Ascending aorta (tissue), 2 donors: Measurements from ENCODE around the gene BCL6B. TPM values are rescaled to one million over a fixed set of nuclear protein-coding genes. Genes with fewer than 3 reads are reported as not detected.
A peak's percentile ranks its signal among the peaks of the same experiment; 100 is the strongest.

Experiments used
- DNase-seq, 2 donors: peaks; one replicate each; pipeline ENCODE4 v3.0.0-alpha.2; 2019; ENCODE audit warnings: low spot score in 2 of 2
- H3K27ac ChIP-seq, 2 donors: fragments of 200-600 bp; sonication (generic); one replicate each; pipeline ENCODE4 v1.5.1; 2016 to 2017; ENCODE audit warnings: mild to moderate bottlenecking in 1 of 2
- H3K27me3 ChIP-seq: fragments of 200-600 bp; sonication (generic); one replicate; pipeline ENCODE4 v1.5.1; 2017
- H3K36me3 ChIP-seq, 2 donors: fragments of 200-600 bp; sonication (generic); one replicate each; pipeline ENCODE4 v1.5.1; 2016
- H3K4me1 ChIP-seq, 2 donors: fragments of 200-600 bp; sonication (generic); one replicate each; pipeline ENCODE4 v1.5.1; 2016 to 2017; ENCODE audit warnings: mild to moderate bottlenecking in 1 of 2
- H3K4me3 ChIP-seq, 2 donors: fragments of 200-600 bp; sonication (generic); one replicate each; pipeline ENCODE4 v1.5.1; 2016 to 2017; ENCODE audit warnings: mild to moderate bottlenecking in 1 of 2
- H3K9me3 ChIP-seq, 2 donors: fragments of 200-600 bp; sonication (generic); one replicate each; pipeline ENCODE4 v1.5.1; 2016
- CTCF ChIP-seq, 3 experiments: fragments of 200-600 bp in 2 of 3; fragments of 450-650 bp in 1 of 3; sonication (generic) in 2 of 3; IDR thresholded peaks; one replicate each; pipeline ENCODE4 v1.5.1; 2016 to 2019; ENCODE audit warnings: antibody characterized with exemption in 3 of 3, mild to moderate bottlenecking in 1 of 3, moderate library complexity in 1 of 3
- intact Hi-C: fragments of 100-400 bp; cut with DNase I; formaldehyde crosslinking; loops from one replicate; pipeline ENCODE4 v1.15.1; 2023
- total RNA-seq: library from RNA; depleted of rRNA; stranded (reverse); fragments of >200 nt; gene quantifications from one replicate; pipeline ENCODE4 v1.1.0, GENCODE V29; 2016

The BCL6B gene
- total RNA-seq, 1 donor from 2014 or later, result 16.4 TPM

DNA sequence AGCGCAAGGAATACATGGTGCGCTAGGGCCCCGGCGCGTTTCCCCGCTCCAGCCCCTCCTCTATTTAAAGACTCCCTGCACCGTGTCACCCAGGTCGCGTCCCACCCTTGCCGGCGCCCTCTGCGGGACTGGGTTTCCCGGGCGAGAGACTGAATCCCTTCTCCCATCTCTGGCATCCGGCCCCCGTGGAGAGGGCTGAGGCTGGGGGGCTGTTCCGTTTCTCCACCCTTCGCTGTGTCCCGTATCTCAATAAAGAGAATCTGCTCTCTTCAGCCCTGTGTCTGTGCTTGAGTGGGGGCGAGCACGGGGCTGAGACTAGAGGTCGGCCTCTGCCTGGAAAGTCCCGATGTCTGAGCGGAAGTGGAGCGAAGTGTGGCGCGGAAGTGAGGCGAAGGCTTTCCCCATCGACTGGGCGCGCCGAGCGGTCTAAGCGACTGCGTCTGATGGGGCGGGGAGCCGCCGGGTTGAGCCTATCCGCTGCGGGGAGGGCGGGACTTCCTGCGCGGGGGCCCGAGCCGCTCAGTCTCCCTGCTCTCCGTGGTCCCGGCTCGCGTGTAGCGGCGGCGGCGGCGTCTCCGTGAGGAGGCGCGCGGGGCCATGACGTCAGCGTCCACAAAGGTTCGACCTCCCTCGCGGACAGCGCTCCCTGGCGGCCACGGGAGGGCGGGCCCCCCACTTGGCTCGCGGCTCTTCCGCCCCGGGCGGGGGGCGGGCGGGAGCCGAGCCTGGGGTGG is 8.4 kb upstream of the BCL6B start:
- peak overlapping the region; percentile 98 to 99 for H3K27ac ChIP-seq
- DNase-seq, result peak; percentile 94 to 99
- H3K4me1 ChIP-seq, result peaks cover 35 to 41% of the 10 kb centered on the region in 2 donors
- intact Hi-C loops, result loop anchor here (5.0 to 10.0 kb wide), 6 partner anchors 260 to 1820 kb away; partner anchors contain the start of genes C17orf100, MED31, NUP88 and PIMREG
- H3K4me3 ChIP-seq, result peak overlapping the region; percentile 95 to 99
- H3K9me3 ChIP-seq, result no peaks in the 10 kb centered on the region
- TF ChIP-seq CTCF (IDR thresholded peaks at IDR 0.05), result peak; percentile 61 to 72 (median 69)
- no peaks in the 10 kb centered on the region for H3K27me3 ChIP-seq
- H3K36me3 ChIP-seq, result peaks cover 6 to 8% of the 10 kb centered on the region in 2 donors

GRCh38 chr17:7014995-7015958 is 7.6 kb upstream of the BCL6B start:
- intact Hi-C loops, result loop anchor here (5.0 to 10.0 kb wide), 6 partner anchors 260 to 1820 kb away; partner anchors contain the start of genes C17orf100, MED31, NUP88 and PIMREG
- no peaks in the 10 kb centered on the region for H3K27me3 ChIP-seq
- H3K27ac ChIP-seq, result peak overlapping the region; percentile 98 to 99
- H3K9me3 ChIP-seq, result no peaks in the 10 kb centered on the region
- peaks cover 34 to 43% of the 10 kb centered on the region in 2 donors for H3K4me1 ChIP-seq
- no peak for TF ChIP-seq CTCF (IDR thresholded peaks at IDR 0.05)
- peak overlapping the region; percentile 95 to 99 for H3K4me3 ChIP-seq
- peaks cover 6 to 8% of the 10 kb centered on the region in 2 donors for H3K36me3 ChIP-seq
- peak in 1 of 2 donors; percentile 72 for DNase-seq

GRCh38 chr17:7016418-7016817 is 6.4 kb upstream of the BCL6B start:
- Histone ChIP-seq H3K27ac (peak overlapping the region; percentile 98 to 99), H3K9me3 (no peaks in the 10 kb centered on the region), H3K36me3 (peaks cover 6 to 8% of the 10 kb centered on the region in 2 donors), H3K4me3 (no peak overlapping the region), H3K4me1 (peaks cover 31 to 39% of the 10 kb centered on the region in 2 donors), H3K27me3 (no peaks in the 10 kb centered on the region)
- TF ChIP-seq CTCF (IDR thresholded peaks at IDR 0.05), result no peak
- intact Hi-C loops, result loop anchor here (10.0 kb wide), 5 partner anchors 262 to 1822 kb away; partner anchors contain the start of genes NUP88, PIMREG, XAF1 and ZNF594
- DNase-seq, result peak in 1 of 2 donors; percentile 54

DNA sequence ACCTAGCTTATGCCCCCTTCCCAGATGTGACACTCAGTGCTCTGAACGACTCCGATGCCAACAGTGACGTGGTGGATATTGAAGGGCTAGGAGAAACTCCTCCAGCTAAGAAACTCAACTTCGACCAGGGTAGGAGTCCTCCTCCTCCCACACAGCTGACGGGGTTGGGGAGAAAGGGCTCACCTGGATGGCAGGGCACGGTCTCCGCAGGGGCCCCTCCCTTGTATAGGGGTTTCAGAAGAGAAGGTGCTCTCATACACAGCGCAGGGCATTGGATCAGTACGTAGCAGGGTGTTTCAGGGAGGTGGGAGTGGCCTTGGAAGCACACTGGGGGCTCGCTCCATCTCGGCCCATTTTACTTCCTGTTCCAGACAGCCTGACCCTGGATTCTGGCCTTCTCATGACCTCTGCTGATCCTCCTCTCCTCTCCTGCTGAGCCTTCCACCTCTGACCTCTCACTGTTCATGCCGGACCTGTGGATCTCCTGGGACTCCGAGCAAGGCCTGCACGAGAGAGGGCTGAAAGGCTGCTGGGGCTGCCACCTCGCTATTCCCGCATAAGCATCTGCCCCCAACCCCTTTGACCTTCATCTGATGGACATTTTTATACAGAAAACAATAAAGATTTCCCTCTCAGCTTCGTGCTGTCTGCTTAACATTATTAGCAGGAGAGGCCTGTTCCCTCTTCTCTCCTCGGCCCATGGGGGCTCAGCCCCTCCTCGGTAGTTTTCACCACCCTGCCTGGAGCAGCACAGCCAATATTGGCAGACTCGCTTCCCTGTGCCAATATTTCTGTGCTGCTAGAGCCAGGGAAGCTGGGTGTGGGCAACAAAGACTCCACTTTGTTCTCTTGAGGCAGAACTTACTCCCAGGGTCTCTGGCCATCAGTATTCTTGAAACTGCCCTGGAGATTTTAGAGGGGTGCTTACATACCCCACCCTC is 5.7 kb upstream of the BCL6B start:
- Histone ChIP-seq H3K36me3 (peaks cover 6 to 8% of the 10 kb centered on the region in 2 donors), H3K9me3 (no peaks in the 10 kb centered on the region)
- no peak for TF ChIP-seq CTCF (IDR thresholded peaks at IDR 0.05)

More for the DNA sequence above, 5.7 kb upstream of the BCL6B start:
- intact Hi-C loops, result loop anchor here (10.0 kb wide), 5 partner anchors 262 to 1822 kb away; partner anchors contain the start of genes NUP88, PIMREG, XAF1 and ZNF594
- Histone ChIP-seq H3K4me3 (peak overlapping the region; percentile 55 to 72), H3K4me1 (peaks cover 27 to 43% of the 10 kb centered on the region in 2 donors), H3K27ac (peak overlapping the region; percentile 98 to 99), H3K27me3 (peaks cover under 1% of the 10 kb centered on the region)
- peak in 1 of 2 donors; percentile 61 for DNase-seq
